ENCODE data around the gene PRDM16.

GRCh38 chr1:3396411-3396810, 327.4 kb downstream of the PRDM16 start:
- no peak for TF ChIP-seq EHMT2 (IDR thresholded peaks at IDR 0.05; ENCODE audit: low read depth)
- no peak for TF ChIP-seq POLR2A (IDR thresholded peaks at IDR 0.05; ENCODE audit: low read length)
- no peak for TF ChIP-seq SREBF2 (IDR thresholded peaks at IDR 0.05)
- TF ChIP-seq, protein P1, sequence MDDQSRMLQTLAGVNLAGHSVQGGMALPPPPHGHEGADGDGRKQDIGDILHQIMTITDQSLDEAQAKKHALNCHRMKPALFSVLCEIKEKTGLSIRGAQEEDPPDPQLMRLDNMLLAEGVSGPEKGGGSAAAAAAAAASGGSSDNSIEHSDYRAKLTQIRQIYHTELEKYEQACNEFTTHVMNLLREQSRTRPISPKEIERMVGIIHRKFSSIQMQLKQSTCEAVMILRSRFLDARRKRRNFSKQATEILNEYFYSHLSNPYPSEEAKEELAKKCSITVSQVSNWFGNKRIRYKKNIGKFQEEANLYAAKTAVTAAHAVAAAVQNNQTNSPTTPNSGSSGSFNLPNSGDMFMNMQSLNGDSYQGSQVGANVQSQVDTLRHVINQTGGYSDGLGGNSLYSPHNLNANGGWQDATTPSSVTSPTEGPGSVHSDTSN (IDR thresholded peaks at IDR 0.05), result no peak
- TF ChIP-seq CEBPB (IDR thresholded peaks at IDR 0.05), result no peak
- TF ChIP-seq KDM1A (IDR thresholded peaks at IDR 0.05; ENCODE audit: low read depth), result no peak
- no peak for TF ChIP-seq CBX8 (IDR thresholded peaks at IDR 0.05)
- TF ChIP-seq, protein P2, sequence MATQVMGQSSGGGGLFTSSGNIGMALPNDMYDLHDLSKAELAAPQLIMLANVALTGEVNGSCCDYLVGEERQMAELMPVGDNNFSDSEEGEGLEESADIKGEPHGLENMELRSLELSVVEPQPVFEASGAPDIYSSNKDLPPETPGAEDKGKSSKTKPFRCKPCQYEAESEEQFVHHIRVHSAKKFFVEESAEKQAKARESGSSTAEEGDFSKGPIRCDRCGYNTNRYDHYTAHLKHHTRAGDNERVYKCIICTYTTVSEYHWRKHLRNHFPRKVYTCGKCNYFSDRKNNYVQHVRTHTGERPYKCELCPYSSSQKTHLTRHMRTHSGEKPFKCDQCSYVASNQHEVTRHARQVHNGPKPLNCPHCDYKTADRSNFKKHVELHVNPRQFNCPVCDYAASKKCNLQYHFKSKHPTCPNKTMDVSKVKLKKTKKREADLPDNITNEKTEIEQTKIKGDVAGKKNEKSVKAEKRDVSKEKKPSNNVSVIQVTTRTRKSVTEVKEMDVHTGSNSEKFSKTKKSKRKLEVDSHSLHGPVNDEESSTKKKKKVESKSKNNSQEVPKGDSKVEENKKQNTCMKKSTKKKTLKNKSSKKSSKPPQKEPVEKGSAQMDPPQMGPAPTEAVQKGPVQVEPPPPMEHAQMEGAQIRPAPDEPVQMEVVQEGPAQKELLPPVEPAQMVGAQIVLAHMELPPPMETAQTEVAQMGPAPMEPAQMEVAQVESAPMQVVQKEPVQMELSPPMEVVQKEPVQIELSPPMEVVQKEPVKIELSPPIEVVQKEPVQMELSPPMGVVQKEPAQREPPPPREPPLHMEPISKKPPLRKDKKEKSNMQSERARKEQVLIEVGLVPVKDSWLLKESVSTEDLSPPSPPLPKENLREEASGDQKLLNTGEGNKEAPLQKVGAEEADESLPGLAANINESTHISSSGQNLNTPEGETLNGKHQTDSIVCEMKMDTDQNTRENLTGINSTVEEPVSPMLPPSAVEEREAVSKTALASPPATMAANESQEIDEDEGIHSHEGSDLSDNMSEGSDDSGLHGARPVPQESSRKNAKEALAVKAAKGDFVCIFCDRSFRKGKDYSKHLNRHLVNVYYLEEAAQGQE (IDR thresholded peaks at IDR 0.05), result no peak
- no peak for TF ChIP-seq JUN (IDR thresholded peaks at IDR 0.05)

Measured in A549 (cell line).